Right hindlimb (tissue), 1 donor: ENCODE measurements around the gene LTF.

Experiments
- DNase-seq: peaks from one replicate; pipeline ENCODE4 v3.0.0-alpha.2; 2018

Gene LTF

DNA sequence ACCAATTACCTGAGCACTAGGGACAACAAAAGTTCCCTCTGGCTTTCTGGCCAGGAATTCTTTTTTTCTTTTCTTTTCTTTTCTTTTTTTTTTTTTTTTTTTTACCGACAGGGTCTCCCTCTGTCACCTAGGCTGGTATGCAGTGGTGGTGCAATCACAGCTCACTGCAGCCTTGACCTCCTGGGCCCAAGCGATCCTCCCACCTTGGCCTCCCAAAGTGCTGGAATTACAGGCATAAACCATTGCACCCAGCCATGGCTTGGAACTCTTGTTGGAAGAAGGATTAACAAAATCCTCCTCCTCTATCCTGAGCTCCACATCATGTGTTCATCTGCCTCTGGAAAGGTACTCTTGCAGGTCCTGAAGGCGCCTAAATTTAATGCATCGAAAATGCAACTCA lies 2.9 kb upstream of the LTF start:
- DNase-seq, result no peak

GRCh38 chr3:46466871-46467403 lies 2.2 kb upstream of the LTF start:
- DNase-seq, result no peak

- DNase-seq, result no peak
These were observed 1.6 kb upstream of the LTF start for GRCh38 chr3:46466273-46466672.

- DNase-seq, result no peak
These were observed 453 bp upstream of the LTF start for GRCh38 chr3:46465196-46465520.

- no peak for DNase-seq
These were observed 850 bp downstream of the LTF start for GRCh38 chr3:46463868-46464241.

GRCh38 chr3:46463120-46463867 lies 1.4 kb downstream of the LTF start:
- no peak for DNase-seq

DNA sequence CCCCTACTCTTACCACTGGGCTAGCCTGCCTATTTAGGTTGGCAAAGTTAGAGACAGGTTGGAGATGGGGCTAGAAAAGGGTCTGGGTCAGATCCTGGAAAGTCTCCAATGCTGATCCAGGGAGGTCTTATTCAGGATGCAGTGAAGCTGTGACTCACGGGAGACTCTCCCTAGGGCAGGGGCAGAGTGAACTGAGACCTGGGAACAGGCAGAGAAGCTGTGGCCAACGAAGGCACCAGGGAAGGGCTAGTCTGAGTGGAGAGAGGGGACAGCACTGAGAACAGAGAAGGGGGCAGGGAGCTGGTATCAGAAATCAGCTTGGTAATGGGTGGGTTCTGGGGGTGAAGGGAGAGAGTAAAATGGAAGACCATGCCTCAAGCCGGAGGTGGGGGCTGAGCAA lies 2.2 kb downstream of the LTF start:
- DNase-seq, result no peak

- DNase-seq, result no peak
These were observed 2.6 kb downstream of the LTF start for GRCh38 chr3:46462111-46462510.

DNA sequence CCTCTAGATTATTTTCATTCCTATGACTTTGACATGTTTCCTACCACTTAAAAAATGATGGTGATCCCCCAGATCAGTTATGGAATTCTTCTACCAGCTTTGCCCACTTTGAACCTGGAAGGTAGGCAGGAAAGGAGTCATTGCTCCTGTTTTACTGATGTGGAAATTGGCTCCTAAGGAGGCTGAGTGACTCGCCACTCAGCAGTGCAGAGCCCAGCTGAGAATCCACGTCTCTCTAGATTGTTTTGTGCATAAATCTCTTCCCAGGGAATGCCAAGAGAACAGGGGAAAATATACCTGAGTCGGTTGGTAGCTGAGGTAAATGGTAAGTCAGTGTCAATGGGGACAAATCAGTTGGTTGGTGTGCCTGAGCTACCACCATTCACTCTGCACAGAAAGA lies 4.7 kb downstream of the LTF start:
- DNase-seq, result no peak

GRCh38 chr3:46456118-46456517 lies 8.6 kb downstream of the LTF start:
- no peak for DNase-seq

- DNase-seq, result no peak
These were observed 9.2 kb downstream of the LTF start for GRCh38 chr3:46455231-46456115.

DNA sequence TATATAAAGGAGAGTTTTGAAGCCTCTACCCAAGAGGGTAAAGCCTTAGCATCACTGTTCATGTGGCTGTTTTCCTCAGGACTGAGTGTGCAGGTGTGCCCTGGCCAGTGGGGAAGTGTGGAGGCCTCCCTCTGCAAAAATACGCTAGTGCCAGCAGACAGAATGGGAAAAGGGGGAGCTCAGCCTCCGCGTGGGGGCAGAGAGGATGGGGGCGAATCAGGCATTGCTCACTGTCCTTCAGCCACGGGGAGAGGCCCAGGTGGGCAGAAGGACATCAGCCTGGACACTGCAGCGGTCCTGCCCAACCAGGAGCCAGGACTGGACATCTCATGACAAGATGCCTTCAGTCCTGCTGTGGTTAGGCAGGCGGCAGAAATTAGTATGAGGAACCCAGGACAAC lies 10.1 kb downstream of the LTF start:
- no peak for DNase-seq

- no peak for DNase-seq
These were observed 10.5 kb downstream of the LTF start for GRCh38 chr3:46454209-46454595.

DNA sequence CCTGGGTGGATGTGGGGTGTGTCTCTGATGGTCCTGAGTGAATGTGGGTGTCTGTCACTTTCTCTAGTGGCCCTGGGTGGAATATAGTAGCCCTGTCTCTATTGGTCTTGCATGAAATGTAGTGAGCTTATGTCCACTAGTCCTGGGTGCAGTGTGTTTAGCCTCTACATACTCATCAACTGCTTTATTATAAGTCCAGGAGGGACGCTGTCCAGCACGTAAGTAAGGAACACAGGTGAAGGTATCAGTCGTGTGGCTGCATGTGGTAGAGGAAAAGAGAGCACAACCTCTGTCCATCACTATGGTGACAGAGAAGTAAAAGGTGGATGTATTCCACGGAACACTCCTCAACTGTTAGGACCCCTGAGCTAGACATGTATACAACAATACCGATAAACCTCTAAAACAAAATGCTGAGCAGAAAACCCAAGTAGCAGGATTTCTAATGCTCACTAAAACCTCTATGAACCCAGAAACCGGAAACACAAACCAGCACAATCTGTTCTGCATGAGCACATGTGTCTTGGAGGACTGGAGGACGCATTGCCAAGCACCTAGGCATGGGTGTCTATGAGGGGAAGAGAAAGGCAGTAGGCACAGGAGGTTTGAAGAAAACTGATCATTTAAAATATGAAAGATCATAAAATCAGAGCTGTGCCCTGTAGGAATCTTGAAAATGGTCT lies 11.0 kb downstream of the LTF start:
- no peak for DNase-seq

GRCh38 chr3:46449755-46450552 lies 14.8 kb downstream of the LTF start:
- no peak for DNase-seq

DNA sequence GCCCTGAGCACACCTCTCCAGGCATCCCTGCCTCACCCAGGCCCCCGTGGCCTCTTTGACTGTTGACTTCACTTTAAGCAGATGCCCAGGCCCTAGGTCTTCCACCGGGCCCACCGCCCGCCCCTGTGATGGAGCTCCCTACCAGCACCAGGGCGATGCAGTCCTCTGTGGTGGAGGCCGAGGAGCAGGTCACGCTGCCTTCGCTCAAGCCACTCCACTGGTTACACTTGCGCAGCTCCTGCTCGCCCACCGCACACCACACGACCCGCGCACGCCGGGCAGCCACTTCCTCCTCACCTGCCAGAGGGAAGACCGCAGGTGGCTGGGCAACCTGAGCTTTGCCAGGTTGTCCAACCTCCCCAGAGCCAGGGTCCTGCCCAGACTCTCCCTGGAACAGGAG lies 16.0 kb downstream of the LTF start:
- DNase-seq, result no peak

DNA sequence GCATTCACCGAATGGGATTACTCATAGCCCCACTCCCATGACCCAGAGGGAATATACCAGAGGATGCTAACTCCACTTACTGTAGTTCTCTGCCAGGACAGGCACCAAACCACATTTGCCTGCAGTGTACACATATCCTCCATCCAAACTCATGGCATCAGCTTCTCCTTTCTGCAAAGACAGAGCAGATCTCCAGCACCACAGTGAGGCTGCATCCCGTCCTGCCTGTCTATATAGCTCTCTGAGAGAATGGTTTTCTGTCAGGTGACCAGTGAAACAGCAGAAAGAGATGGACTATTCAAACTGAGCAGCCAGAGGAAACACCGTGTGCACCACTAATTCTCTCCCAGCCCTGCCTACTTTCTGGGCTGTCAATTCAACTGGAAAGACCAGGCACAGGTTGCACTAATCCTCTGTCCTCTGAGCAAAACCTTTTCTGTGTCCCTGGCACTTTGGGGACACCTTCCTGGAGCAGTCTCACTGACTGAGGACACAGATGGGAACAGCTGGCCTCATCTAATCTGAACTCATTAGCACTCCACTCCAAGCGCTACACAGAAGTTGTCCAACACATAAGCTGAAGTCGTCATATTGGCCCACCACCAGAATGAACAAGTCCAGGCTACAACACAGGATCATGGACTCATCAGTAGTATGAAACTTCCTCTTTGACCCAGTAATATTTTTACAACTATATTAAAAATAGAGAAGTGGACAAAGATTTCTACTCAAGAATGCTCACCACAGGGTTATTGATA lies 17.3 kb downstream of the LTF start:
- no peak for DNase-seq

- DNase-seq, result no peak
These were observed 21.9 kb downstream of the LTF start for GRCh38 chr3:46442576-46443530.

- no peak for DNase-seq
These were observed 24.0 kb downstream of the LTF start for GRCh38 chr3:46440531-46441294.

DNA sequence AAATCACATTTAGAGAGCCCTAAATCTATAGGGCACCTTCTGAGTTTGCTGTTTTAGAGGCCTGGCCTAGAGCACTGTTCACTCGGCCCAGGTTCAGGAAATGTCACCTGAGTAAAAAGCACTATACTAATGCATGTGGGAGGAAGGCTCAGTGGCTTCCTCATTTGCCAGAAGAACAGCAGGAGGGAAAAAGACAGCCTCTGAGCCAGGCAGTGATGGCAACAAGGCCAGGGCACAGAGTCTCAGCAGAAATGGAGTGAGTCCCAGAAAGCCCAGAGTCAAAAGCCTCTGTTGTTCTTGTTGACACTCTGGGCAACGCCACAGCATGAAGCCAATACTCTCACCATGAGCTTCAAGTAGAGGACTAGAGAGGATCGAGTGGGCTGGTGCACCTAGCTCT lies 25.9 kb downstream of the LTF start:
- no peak for DNase-seq
